OCI-LY1 (cell line): ENCODE data around the gene DEDD.

Experiments used
- EZH2 ChIP-seq: fragments of 200-600 bp; sonication (generic), shearing (Covaris generic); IDR thresholded peaks from 2 replicates; pipeline ENCODE4 v1.8.0; 2017; ENCODE audit warnings: borderline replicate concordance, mixed run types, mild to moderate bottlenecking, antibody characterized with exemption, low read length, moderate library complexity, mixed read lengths
- TF ChIP-seq, protein P1 (sequence below): fragments of 200-600 bp; sonication (generic), shearing (Covaris generic); IDR thresholded peaks from 2 replicates; pipeline ENCODE4 v1.5.1; 2017; ENCODE audit warnings: mild to moderate bottlenecking, antibody characterized with exemption, low read length, moderate library complexity, mixed read lengths

DNA sequence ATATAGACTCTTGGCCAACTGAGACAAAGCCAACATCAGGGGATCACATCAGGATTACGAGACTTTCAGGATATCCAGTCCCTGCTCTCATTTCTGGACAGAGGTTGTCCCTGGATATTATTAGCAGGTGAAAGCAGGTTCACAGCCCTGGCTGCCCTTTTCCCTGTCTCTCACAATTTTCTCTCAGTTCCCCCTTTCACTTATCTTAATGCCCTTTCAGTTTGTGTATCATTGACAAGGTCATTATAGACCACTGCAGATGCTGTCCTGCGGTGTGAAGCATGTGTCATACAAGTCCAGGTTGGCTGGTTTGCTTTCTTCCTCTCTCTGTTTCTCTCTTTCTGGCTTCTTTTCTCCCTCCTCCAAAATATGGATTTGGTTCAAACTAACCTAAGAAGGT, 36.5 kb downstream of the DEDD start:
- TF ChIP-seq, protein P1, sequence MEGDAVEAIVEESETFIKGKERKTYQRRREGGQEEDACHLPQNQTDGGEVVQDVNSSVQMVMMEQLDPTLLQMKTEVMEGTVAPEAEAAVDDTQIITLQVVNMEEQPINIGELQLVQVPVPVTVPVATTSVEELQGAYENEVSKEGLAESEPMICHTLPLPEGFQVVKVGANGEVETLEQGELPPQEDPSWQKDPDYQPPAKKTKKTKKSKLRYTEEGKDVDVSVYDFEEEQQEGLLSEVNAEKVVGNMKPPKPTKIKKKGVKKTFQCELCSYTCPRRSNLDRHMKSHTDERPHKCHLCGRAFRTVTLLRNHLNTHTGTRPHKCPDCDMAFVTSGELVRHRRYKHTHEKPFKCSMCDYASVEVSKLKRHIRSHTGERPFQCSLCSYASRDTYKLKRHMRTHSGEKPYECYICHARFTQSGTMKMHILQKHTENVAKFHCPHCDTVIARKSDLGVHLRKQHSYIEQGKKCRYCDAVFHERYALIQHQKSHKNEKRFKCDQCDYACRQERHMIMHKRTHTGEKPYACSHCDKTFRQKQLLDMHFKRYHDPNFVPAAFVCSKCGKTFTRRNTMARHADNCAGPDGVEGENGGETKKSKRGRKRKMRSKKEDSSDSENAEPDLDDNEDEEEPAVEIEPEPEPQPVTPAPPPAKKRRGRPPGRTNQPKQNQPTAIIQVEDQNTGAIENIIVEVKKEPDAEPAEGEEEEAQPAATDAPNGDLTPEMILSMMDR, result no peak
- TF ChIP-seq EZH2, result no peak
